Activated T-cell treated with anti-CD3 and anti-CD28 coated beads for 48 hours (primary cell): Measurements from ENCODE around the gene ABI1.
A peak's percentile ranks its signal among the peaks of the same experiment; 100 is the strongest.
"Not testable (repeated sequence)": the region's sequence is repeated elsewhere in the genome, so short reads cannot be mapped to it uniquely, and the experiment has no call there.

Source experiments
- DNase-seq: peaks from one replicate; pipeline ENCODE4 v3.0.0-alpha.2; 2020; ENCODE audit warnings: low read depth

The ABI1 gene

GRCh38 chr10:26860443-26861204 is at the start of gene ABI1:
Gene ABI1 (minus strand): TSS chr10:26860958. CDS start chr10:26860863, 95 bp downstream.
- peak; percentile 94 for DNase-seq

- no peak for DNase-seq
These were observed 49.0 kb upstream of the ABI1 start for GRCh38 chr10:26909753-26910152.

DNA sequence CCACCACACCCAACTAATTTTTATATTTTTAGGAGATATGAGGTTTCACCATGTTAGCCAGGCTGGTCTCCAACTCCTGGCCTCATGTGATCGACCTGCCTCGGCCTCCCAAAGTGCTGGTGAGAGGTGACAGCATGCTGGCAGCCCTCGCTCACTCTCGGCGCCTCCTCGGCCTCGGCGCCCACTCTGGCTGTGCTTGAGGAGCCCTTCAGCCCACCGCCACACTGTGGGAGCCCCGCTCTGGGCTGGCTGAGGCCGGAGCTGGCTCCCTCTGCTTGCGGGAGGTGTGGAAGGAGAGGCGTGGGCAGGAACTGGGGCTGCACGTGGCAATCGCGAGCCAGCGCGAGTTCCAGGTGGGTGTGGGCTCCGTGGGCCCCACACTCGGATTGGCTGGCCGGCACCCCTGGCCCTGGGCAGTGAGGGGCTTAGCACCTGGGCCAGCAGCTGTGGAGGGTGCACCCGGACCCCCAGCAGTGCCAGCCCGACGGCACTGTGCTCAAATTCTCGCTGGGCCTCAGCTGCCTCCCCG is 44.6 kb upstream of the ABI1 start:
- DNase-seq = not testable (repeated sequence)

DNA sequence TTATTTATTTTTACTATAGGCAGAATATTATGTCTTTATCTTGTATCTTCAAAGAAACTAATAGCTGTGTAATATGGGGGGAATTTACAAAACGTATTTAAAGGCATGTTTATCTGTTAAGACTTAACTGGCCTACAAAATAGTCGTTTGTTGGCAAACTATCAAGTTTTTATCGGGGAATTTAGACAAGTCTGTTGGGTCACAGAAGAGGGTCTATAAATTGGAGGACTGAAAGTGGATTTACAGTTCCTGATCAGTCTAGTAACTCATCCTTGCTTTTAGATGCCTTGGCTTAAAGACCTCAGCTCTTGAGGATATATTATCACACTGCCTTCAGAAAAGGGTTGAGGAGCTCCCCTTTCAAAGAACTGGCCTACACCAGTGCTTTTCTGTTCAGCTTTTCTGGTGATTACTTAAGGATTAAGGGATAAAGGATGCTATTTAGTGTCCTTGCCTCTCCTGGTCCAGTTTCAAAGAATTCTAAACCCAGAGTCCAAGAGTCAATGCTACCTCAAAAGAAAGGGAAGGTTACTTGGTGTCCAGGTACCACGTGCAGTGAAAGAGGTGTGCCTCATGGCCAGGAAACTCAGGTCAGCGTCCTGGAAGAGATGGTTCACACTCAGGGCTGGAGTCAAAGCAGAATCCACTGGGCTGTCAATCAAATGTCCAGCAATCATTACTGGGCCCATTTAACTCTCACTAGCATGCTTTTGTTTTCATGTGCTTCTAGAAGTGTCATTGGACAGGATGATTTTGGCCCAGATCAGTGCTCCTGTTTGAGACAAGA is 42.9 kb upstream of the ABI1 start:
- no peak for DNase-seq

DNA sequence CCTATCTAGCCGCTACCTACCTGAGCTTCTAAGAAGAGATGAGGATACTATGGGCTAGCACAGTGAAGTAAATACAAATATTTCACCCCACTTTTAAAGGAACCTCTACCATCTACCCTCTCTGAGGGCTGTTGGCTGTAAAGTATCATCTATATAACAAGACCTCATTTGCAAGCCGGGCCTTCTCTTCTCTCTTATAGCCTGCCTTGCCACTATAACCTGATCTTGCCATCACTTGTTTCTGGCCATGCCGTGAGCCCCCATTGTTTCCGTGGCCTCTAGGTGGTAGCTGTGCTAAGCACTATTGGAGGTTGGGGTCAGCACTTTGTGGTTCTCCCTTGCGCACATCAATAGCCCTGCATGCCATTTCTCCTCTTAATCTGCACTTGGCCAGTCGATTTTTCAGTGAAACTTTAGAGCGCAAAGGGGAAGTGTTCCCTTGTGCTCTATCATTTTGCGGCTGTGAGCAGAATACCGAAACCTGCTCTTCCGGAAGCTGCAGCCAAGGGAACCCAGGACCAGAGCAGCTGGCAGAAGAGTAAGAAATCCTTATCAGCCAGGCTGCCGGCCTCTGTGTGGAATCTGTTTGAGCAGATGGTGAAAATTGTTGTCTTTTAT is 31.7 kb upstream of the ABI1 start:
- not testable (repeated sequence) for DNase-seq

DNA sequence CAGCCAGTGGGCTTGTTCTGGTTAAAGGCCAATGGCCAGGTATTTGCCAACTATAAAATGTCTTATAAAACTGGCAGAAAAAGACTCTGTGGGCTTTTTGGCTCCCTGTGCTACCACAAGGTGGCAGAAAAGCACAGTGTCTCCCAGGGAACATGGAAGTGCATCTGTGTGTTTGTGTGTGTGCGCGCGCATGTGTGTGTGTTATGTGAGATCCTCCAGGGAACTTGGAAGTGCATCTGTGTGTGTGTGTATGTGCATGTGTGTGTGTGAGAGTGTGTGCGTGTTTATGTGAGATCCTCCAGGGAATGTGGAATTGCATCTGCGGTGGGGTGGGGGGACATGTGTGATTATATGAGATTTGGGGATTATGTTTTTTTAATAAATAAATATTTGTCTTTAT is 30.2 kb upstream of the ABI1 start:
- peak; percentile 43 for DNase-seq

- DNase-seq = no peak
These were observed 27.0 kb upstream of the ABI1 start for GRCh38 chr10:26887611-26888215.

- DNase-seq = no peak
These were observed 21.0 kb upstream of the ABI1 start for GRCh38 chr10:26881600-26882331.

DNA sequence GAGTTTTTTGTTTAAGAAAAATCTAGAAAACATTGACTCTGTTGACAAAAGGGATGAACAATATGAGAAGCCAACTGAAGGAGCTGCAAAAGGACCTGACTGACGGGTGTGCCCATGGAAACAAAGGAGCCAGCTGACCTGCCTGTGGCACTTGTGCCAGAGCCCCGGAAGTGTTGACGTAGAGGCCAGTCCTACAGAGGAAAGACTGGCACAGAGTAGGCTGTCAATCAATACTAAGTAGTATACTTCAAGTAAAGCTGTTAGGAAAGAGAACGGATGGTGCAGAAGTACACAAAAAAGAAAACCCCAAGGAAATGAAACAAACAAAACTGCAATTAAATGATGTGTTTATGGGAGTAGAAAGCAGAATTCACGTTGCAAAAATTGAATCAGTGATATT is 19.0 kb upstream of the ABI1 start:
- DNase-seq = no peak

DNA sequence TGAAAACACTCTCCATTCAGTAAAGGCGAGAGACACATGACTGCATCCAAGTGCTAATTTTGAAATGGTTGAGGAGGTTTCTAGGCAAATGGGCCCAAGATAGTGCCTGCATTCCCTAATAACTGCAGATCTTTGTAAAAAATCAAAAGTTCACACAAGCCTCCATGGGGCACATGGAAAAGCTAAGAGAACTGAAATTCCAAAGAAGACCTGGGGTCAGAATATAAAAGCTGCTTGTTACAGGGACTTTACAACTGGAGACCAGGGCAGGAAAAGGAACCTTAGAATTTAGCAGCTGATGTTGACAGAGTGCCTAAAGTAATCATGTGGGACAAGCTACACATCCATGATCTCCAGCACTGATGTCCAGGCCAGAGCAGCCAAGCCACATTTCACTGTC is 10.0 kb upstream of the ABI1 start:
- no peak for DNase-seq

DNA sequence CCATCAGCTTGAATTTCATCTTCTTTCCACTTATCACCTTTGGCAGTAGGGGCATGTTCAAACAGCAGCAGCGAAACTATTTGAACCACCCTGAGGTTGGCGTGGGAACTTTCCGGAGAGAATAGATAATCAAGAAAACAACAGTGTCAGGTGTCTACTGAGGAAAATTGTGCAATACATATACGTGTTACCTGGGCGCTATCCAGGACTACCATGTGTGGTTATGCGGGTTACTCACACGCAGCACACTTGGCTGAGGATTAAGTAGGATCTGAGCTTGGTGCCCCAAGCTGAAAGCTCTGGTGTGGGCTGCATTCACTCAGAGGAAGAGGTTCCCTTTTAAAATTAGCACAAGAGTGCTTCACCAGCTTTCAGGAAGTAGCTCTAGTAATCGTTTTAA is 8.8 kb upstream of the ABI1 start:
- DNase-seq = no peak

DNA sequence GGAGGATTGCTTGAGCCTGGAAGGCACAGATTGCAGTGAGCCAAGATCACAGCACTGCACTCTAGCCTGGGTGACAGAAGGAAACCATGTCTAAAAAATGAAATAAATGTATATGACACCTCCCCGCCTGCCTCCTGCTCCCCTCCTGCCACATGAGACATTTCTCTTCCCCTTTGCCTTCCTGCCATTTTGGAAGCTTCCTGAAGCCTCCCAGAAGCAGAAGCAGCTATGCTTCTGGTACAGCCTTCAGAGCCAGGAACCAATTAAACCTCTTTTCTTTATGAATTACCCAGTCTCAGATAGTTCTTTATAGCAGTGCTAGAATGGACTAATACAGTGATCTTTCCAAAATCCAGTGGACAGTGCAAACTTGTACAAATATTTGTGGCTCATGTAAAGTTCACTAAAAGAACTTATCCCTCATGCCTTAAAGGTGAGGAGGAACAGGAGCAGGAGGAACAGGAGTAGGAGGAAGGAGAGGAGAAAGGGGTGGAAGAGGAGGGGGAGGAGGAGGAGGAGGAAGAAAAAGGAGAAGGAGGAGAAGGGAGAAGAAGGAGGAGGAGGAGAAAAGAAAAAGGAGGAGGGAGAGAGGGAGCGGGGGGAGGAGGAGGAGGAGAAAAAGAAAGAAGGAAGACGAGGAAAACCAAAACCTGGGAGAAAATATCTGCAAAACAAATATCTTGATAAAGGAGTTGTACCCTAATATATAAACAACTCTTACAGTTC is 2.8 kb upstream of the ABI1 start:
- DNase-seq = no peak

DNA sequence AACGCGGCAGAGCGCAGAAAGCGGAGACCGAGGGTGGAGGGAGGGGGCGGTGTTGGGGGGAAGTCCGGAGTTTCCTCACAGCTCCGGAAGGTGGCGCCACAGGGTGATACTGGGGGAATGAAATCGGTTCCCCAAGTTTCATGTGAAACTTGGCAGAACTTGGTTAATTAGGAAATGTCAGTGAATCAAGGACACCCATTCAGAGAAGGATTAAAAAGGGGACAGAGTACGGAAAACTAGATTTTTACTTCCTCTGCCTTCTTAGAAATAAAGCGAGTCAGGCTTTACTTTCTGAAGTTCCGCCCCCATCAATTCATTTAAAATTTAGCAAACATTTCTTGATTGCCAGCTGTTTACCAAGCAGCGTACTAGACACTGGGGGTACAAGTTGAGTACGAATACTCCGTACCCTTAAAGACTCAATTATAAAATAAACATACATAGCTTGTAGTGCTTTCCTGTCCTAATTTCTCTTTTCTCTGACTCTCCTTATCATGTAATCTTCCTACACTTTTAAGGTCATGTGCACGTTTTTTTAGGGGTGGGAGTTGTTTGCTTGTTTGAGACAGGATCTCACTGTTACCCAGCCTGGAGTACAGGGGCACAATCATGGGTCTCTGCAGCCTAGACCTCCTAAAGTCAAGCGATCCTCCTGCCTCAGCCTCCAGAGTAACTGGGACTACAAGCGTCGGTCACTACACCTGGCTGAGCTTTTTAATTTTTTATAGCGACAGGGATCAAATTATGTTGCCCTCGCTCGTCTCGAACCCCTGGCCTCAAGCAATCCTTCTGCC is 644 bp upstream of the ABI1 start:
- no peak for DNase-seq

DNA sequence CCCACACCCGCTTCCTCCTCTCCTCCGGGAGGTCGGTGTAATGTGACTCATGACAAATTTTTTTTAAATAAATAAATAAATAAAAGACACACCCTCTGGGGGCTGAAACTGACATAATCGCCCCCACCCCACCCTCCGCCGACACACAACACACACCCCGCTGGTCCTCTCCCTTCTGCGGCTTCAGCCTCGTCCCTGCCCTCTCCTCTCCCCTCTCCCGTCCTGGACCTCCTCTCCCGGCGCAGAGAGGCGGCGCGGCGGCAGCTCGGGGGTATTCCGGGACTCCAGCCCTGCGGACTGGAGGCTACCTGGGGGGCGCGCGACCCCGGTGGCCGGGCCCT is 686 bp downstream of the ABI1 start:
- no peak for DNase-seq

DNA sequence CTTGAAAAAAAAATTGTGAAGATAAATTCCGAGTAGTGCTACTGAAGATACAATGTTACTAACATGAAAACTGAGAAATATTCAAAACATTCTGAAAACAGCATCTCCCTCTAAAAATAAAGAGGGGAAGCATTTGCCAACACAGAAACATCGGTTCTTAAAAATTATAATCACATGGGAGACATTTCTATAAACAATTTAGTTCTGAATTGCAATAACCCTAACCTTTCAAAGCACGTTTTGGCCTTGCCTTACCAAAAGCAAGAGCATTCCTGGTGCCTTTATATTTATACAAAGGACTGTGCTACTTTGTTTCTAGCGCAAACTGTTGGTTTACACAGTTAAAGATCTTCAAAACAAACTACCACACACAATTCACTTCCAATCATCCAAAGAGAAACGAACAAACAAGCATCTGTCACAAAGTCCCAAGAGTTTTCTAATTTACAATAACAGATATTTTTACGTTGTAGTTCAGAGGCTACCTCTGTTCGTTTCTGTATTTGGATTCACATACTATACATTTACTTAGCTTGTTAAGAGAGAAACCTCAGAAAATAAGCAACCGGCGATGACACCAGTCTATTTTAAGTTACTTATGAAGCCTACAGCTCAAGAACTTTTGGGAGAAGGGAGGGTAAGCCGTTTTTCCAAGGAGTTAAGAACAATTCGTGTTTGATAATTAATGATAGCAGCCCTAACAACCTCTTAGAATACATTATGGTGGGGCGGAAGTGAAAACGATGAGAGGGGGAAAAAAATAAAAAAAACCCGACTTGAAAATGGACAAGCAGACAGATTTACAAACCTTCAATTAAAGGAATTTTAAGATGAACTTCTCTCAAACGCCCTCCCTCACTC is 1.3 kb downstream of the ABI1 start:
- DNase-seq = no peak

DNA sequence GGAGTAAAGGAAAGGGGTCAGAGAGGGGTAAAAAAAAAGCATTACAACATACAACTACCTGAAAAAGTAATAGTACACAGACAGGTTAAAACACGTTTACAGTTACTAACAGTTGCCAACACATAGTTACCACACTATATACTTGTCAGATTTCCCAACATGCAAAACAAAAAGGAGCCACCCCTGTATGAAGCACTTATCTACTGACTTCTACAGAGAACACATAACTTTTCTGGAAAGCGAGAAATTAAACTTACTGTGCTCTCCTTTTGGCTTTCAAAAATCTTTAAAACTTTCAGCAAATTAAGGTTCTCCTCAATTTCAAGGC is 2.1 kb downstream of the ABI1 start:
- DNase-seq = no peak

DNA sequence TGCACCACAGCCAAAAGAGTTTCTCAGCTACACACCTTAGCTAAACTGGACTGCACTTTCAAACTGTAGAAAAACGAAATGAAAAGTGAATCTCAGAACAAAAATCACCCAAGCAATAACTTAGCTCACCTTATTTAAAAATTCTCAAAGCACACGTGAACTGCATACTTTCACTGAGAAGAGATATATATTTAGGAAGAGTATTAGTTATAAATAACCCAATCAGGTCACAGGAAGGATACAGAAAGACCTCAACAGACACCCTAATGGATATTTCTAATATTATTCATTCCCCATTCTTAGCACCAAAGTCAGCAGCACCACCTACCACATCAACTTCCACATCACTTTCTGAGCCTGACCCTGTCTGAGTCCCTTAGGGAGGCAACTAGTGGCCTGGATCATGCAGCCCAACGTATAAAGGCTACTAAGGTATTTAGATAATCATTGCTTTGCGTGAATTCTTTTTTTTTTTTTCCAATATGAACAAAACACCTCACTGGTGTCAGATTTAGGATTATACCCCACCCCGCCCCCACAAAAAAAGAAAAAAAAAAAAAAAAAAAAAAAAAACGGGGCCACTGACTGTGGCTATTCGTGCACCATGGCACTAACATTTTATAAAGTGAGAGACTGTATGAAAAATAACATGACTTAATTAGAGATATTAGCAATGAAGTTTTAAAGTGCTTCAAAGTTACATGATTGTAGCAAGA is 2.6 kb downstream of the ABI1 start:
- no peak for DNase-seq

- not testable (repeated sequence) for DNase-seq
These were observed 3.2 kb downstream of the ABI1 start for GRCh38 chr10:26857553-26857952.

DNA sequence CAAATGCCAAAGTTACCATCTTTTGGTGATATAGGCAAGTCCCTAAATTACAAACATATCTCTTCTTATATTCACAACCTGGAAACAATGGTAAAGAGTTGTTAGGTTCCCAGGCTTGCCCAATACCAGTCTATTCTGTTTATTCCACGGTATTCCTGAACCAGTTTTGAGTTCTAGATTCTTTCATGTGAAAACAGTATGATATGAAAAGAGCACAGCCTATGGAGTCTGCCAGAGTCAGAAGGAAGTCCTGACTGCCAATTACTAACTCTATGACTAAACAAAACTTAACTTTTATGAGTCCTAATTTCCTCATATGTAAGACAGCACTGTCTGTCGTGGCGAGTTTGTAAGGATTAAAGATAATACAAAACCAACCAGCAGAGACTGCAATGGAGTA is 5.6 kb downstream of the ABI1 start:
- no peak for DNase-seq
